Body of pancreas (tissue), 4 donors: ENCODE measurements around the gene PACS1.

ENCODE experiments used
- CTCF ChIP-seq, 7 experiments: fragments of 450-650 bp in 4 of 7; fragments of 200-600 bp in 3 of 7; sonication (generic) in 3 of 7; IDR thresholded peaks; one replicate each; pipeline ENCODE4 v1.5.1; 2016 to 2019; ENCODE audit warnings: antibody characterized with exemption in 7 of 7
- POLR2A ChIP-seq, 3 donors: fragments of 450-650 bp; IDR thresholded peaks; one replicate each; pipeline ENCODE4 v1.6.1; 2016; ENCODE audit warnings: antibody characterized with exemption in 3 of 3, mild to moderate bottlenecking in 2 of 3

DNA sequence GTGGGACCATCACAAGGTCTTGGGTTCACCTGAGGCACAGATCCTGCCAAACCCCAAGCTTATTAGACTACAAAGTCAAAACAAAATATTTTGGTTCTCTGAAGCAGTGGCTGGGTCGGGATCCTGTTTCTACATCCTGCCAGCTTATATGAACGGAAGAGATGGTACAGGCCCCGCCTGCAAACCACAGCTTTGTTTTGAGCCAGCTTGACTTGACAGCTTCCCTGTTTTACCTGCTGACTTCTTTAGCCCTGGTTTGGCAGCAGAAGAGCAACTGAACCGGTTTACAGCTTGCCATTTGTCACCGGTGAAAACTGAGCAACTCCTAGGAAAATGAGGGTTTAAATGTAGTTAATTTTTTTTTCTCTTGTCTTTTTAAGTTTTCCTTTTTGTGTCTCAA is 11.4 kb downstream of the PACS1 start:
- TF ChIP-seq CTCF (IDR thresholded peaks at IDR 0.05) = no peak
- TF ChIP-seq POLR2A (IDR thresholded peaks at IDR 0.05) = no peak
